BE2C (cell line): ENCODE measurements around the gene DNAH14.
A peak's percentile ranks its signal among the peaks of the same experiment; 100 is the strongest.
"Not testable (repeated sequence)": the region's sequence is repeated elsewhere in the genome, so short reads cannot be mapped to it uniquely, and the experiment has no call there.

Experiments used
- DNase-seq: peaks from one replicate; pipeline ENCODE4 v3.0.0-alpha.2; 2020
- H3K27me3 ChIP-seq: fragments of 250-450 bp; sonication (Bioruptor Pico); 2 replicates; pipeline ENCODE4 v1.5.1; 2020; ENCODE audit warnings: mild to moderate bottlenecking
- H3K36me3 ChIP-seq: fragments of 250-450 bp; sonication (Bioruptor Pico); 2 replicates; pipeline ENCODE4 v1.5.1; 2020; ENCODE audit warnings: mild to moderate bottlenecking
- H3K4me1 ChIP-seq: fragments of 250-450 bp; sonication (Bioruptor Pico); 2 replicates; pipeline ENCODE4 v1.5.1; 2020
- H3K4me3 ChIP-seq: 2 replicates; pipeline ENCODE4 v1.5.1; 2011; ENCODE audit warnings: low read depth, low read length
- H3K9me3 ChIP-seq: fragments of 250-450 bp; sonication (Bioruptor Pico); 2 replicates; pipeline ENCODE4 v1.5.1; 2020
- TF ChIP-seq, protein P1 (sequence below): IDR thresholded peaks from 2 replicates; pipeline ENCODE4 v1.5.1; 2012; ENCODE audit warnings: mild to moderate bottlenecking, low read depth, low read length

DNAH14 gene

DNA sequence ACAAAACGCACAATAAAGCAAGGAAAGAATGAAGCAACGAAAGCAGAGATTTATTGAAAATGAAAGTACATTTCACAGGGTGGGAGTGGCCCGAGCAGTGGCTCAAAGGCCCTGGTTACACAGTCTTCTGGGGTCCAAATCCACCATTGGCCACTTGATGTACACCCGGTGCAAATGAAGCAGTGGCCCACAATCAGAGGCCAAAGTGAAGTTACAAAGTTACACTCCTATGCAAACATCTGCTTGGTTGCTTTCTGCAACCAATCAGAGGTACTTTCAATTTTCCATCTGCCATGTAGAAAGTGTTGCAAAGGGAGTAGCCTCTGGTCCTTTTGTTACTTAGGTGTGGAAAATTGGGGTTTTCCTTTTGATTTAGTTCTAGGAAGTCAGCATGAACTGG, 10.0 kb upstream of the DNAH14 start:
- Histone ChIP-seq H3K36me3 (no peaks in the 10 kb centered on the region), H3K9me3 (no peaks in the 10 kb centered on the region), H3K4me3 (no peak overlapping the region), H3K4me1 (no peaks in the 10 kb centered on the region), H3K27me3 (no peaks in the 10 kb centered on the region)
- DNase-seq: no peak
- TF ChIP-seq, protein P1, sequence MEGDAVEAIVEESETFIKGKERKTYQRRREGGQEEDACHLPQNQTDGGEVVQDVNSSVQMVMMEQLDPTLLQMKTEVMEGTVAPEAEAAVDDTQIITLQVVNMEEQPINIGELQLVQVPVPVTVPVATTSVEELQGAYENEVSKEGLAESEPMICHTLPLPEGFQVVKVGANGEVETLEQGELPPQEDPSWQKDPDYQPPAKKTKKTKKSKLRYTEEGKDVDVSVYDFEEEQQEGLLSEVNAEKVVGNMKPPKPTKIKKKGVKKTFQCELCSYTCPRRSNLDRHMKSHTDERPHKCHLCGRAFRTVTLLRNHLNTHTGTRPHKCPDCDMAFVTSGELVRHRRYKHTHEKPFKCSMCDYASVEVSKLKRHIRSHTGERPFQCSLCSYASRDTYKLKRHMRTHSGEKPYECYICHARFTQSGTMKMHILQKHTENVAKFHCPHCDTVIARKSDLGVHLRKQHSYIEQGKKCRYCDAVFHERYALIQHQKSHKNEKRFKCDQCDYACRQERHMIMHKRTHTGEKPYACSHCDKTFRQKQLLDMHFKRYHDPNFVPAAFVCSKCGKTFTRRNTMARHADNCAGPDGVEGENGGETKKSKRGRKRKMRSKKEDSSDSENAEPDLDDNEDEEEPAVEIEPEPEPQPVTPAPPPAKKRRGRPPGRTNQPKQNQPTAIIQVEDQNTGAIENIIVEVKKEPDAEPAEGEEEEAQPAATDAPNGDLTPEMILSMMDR: no peak

DNA sequence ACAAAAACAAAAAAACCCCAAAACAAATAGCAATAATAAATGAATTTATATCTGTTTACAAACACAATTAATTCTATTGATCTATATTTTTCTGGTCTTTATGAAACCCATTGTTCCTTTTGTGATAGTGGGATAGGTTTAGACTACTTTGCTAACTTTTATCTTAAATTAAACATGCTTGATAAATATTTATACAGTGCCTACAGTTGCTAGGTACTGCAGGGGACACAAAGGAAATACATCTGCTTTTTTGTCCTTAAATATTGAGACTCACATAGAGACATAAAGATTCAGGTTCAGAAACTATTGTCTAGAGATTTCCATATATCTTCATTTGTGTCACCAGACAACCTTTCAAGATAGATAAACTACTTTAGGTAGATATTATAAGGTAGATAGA, 8.5 kb upstream of the DNAH14 start:
- TF ChIP-seq, protein P1: no peak
- H3K36me3 ChIP-seq: no peaks in the 10 kb centered on the region
- H3K4me3 ChIP-seq: no peak overlapping the region
- H3K9me3 ChIP-seq: no peaks in the 10 kb centered on the region
- H3K27me3 ChIP-seq: no peaks in the 10 kb centered on the region
- H3K4me1 ChIP-seq: no peaks in the 10 kb centered on the region
- no peak for DNase-seq

DNA sequence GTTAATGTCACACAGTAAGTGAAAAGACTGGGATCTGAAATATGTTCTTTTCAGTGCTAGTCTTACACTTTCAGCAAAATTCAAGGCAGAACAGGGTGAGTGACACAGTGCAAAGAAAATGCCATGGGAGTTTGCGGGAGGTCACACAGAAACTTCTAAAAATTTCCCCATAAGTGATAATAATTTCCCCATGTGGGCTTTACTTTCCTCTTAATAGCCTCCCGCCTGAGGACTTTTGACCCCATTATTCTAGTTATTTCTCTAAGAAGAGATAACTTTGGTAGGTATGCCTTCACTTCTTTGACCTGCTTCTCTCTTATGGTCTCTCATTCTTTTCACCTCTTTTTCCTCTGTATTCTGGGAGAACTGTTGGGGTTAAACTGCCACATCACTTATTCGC, 8.1 kb upstream of the DNAH14 start:
- Histone ChIP-seq H3K4me3 (no peak overlapping the region), H3K4me1 (no peaks in the 10 kb centered on the region), H3K9me3 (no peaks in the 10 kb centered on the region), H3K36me3 (no peaks in the 10 kb centered on the region), H3K27me3 (no peaks in the 10 kb centered on the region)
- DNase-seq: no peak
- TF ChIP-seq, protein P1: no peak

DNA sequence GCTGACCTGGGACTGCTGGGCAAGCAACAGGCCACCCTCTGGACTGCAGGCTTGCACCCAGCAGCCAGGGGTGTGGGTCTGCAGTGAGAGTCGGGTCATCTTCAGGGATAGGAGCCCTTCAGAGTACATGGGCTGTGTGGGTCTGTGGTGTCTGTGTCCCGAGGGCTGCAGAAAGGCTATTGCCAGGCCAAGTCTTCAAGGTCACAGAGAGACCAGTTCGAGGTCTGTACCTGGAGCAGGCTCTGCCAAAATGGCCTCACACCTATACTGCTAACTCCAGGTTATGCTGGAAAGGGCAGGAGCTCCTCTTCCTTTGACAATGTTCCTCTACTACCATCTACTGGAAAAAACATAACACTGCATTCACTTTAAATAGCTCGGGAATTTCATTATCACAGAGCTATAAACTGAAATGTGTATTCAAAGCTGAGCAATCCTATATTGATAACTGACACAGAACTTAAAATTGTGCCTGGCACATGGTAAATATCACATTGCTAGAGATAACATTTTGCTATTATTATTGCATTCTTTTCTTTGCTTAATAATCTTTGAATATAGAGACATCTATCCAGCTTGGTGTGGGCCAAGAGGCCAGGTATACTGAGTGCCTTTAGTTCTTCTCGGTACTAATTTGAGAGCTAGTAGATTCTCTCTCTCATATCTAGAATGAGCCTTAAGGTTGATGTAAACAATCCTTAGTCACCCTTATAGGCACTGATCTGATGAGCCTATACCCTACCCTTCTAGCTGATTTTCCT, 6.9 kb upstream of the DNAH14 start:
- H3K4me3 ChIP-seq: no peak overlapping the region
- no peaks in the 10 kb centered on the region for H3K36me3 ChIP-seq
- no peaks in the 10 kb centered on the region for H3K27me3 ChIP-seq
- TF ChIP-seq, protein P1: peak; percentile 80
- H3K9me3 ChIP-seq: no peaks in the 10 kb centered on the region
- DNase-seq: peak; percentile 13
- no peaks in the 10 kb centered on the region for H3K4me1 ChIP-seq

DNA sequence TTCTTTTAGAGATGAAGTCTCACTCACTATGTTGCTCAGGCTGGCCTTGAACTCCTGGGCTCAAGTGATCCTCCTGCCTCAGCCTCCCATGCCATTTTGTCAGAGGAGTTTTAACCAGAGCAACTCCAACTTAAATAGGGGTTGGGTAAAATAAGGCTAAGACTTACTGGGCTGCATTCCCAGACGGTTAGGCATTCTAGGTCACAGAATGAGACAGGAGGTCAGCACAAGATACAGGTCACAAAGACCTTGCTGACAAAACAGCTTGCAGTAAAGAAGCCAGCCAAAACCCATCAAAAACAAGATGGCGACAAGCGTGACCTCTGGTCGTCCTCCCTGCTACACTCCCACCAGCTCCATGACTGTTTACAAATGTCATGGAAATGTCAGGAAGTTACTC, 5.7 kb upstream of the DNAH14 start:
- TF ChIP-seq, protein P1: no peak

DNA sequence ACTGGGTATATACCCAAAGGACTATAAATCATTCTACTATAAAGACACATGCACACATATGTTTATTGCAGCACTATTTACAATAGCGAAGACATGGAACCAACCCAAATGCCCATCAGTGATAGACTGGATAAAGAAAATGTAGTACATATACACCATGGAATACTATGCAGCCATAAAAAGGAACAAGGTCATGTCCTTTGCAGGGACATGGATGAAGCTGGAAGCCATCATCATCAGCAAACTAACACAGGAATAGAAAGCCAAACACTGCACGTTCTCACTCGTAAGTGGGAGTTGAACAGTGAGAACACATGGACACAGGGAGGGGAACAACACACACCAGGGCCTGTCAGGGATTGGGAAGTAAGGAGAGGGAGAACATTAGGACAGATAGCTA, 1.8 kb upstream of the DNAH14 start:
- H3K27me3 ChIP-seq, H3K4me3 ChIP-seq, H3K4me1 ChIP-seq, DNase-seq, H3K36me3 ChIP-seq, H3K9me3 ChIP-seq: not testable (repeated sequence)

More for the DNA sequence above, 5.7 kb upstream of the DNAH14 start:
- Histone ChIP-seq H3K36me3 (no peaks in the 10 kb centered on the region), H3K4me3 (no peak overlapping the region), H3K4me1 (no peaks in the 10 kb centered on the region), H3K9me3 (no peaks in the 10 kb centered on the region), H3K27me3 (no peaks in the 10 kb centered on the region)
- DNase-seq: no peak

DNA sequence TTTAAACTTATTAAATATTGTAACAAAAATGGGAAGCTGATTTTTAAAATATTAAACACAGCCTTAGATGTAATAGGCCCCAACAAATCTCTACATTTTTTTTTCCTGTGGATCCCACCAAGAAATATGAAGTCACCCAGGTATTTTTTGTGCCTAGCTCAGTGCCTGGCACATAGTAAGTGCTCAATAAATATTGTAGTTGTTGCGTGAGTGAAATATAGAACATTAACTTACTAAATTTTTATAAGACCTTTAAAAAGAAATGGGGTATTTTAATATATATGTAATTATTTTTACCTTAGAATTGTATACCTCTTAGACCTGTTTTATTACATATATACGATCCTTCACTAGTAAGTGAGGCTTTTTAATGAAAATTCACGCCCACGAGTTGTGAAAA, 569 bp upstream of the DNAH14 start:
- TF ChIP-seq, protein P1: no peak
- DNase-seq: no peak
- H3K4me3 ChIP-seq: peak overlapping the region; percentile 65

More for the DNA sequence above, 569 bp upstream of the DNAH14 start:
- H3K9me3 ChIP-seq: no peaks in the 10 kb centered on the region
- H3K27me3 ChIP-seq: no peaks in the 10 kb centered on the region
- no peaks in the 10 kb centered on the region for H3K4me1 ChIP-seq
- H3K36me3 ChIP-seq: no peaks in the 10 kb centered on the region
